ENCODE data around the gene ST6GALNAC2.

GRCh38 chr17:76574166-76574565 is 11.5 kb downstream of the ST6GALNAC2 start:
- TF ChIP-seq CTCF (IDR thresholded peaks at IDR 0.05) = no peak
- no peak for TF ChIP-seq EP300 (IDR thresholded peaks at IDR 0.05)
